Measurements from ENCODE around the gene LSAMP.

Gene LSAMP

GRCh38 chr3:116034794-116035193, 410.5 kb downstream of the LSAMP start:
- TF ChIP-seq, protein P1, sequence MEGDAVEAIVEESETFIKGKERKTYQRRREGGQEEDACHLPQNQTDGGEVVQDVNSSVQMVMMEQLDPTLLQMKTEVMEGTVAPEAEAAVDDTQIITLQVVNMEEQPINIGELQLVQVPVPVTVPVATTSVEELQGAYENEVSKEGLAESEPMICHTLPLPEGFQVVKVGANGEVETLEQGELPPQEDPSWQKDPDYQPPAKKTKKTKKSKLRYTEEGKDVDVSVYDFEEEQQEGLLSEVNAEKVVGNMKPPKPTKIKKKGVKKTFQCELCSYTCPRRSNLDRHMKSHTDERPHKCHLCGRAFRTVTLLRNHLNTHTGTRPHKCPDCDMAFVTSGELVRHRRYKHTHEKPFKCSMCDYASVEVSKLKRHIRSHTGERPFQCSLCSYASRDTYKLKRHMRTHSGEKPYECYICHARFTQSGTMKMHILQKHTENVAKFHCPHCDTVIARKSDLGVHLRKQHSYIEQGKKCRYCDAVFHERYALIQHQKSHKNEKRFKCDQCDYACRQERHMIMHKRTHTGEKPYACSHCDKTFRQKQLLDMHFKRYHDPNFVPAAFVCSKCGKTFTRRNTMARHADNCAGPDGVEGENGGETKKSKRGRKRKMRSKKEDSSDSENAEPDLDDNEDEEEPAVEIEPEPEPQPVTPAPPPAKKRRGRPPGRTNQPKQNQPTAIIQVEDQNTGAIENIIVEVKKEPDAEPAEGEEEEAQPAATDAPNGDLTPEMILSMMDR (conservative IDR thresholded peaks at IDR 0.05; ENCODE audit: low read length) = no peak
- no peak for TF ChIP-seq EZH2phosphoT487 (IDR thresholded peaks at IDR 0.05; ENCODE audit: borderline replicate concordance)
- no peak overlapping the region for H3K4me3 ChIP-seq (ENCODE audit: low read length, poor library complexity, severe bottlenecking)
- no peaks in the 10 kb centered on the region for H3K4me1 ChIP-seq (ENCODE audit: insufficient read depth, low read length, poor library complexity, severe bottlenecking)
- no peaks in the 10 kb centered on the region for H4K20me1 ChIP-seq (ENCODE audit: insufficient read depth, low read length, poor library complexity, severe bottlenecking)
- H3K79me2 ChIP-seq (ENCODE audit: insufficient read depth, low read length) = no peaks in the 10 kb centered on the region
- no peak overlapping the region for H3K4me2 ChIP-seq (ENCODE audit: low read depth, low read length, poor library complexity, severe bottlenecking)
- no peak overlapping the region for H3K9ac ChIP-seq (ENCODE audit: low read depth, low read length, poor library complexity, severe bottlenecking)
- H3F3A ChIP-seq (ENCODE audit: low read depth) = no peaks in the 10 kb centered on the region
- H3K27me3 ChIP-seq (ENCODE audit: insufficient read depth, low read length, poor library complexity, severe bottlenecking) = no peaks in the 10 kb centered on the region
- H2AFZ ChIP-seq (ENCODE audit: low read length) = no peak overlapping the region
- no peaks in the 10 kb centered on the region for H3K9me2 ChIP-seq (replicated peaks; ENCODE audit: low read depth, low read length)
- H3K36me3 ChIP-seq (ENCODE audit: insufficient read depth, low read length) = no peaks in the 10 kb centered on the region
- H3K9me3 ChIP-seq (ENCODE audit: insufficient read depth, low read depth, low read length) = no peaks in the 10 kb centered on the region

GRCh38 chr3:116034086-116034485, 411.2 kb downstream of the LSAMP start:
- H2AFZ ChIP-seq (ENCODE audit: low read length) = no peak overlapping the region
- no peak for TF ChIP-seq EZH2phosphoT487 (IDR thresholded peaks at IDR 0.05; ENCODE audit: borderline replicate concordance)
- TF ChIP-seq, protein P1 (conservative IDR thresholded peaks at IDR 0.05; ENCODE audit: low read length) = no peak
- H3K4me2 ChIP-seq (ENCODE audit: low read depth, low read length, poor library complexity, severe bottlenecking) = no peak overlapping the region
- H3K27me3 ChIP-seq (ENCODE audit: insufficient read depth, low read length, poor library complexity, severe bottlenecking) = no peaks in the 10 kb centered on the region
- H3K9me3 ChIP-seq (ENCODE audit: insufficient read depth, low read depth, low read length) = no peaks in the 10 kb centered on the region
- H3K36me3 ChIP-seq (ENCODE audit: insufficient read depth, low read length) = no peaks in the 10 kb centered on the region
- H4K20me1 ChIP-seq (ENCODE audit: insufficient read depth, low read length, poor library complexity, severe bottlenecking) = no peaks in the 10 kb centered on the region
- no peaks in the 10 kb centered on the region for H3F3A ChIP-seq (ENCODE audit: low read depth)
- H3K4me3 ChIP-seq (ENCODE audit: low read length, poor library complexity, severe bottlenecking) = no peak overlapping the region
- H3K9me2 ChIP-seq (replicated peaks; ENCODE audit: low read depth, low read length) = no peaks in the 10 kb centered on the region
- H3K4me1 ChIP-seq (ENCODE audit: insufficient read depth, low read length, poor library complexity, severe bottlenecking) = no peaks in the 10 kb centered on the region
- no peaks in the 10 kb centered on the region for H3K79me2 ChIP-seq (ENCODE audit: insufficient read depth, low read length)
- no peak overlapping the region for H3K9ac ChIP-seq (ENCODE audit: low read depth, low read length, poor library complexity, severe bottlenecking)

- Histone ChIP-seq H3K79me2 (ENCODE audit: insufficient read depth, low read length) (no peaks in the 10 kb centered on the region), H3K27me3 (ENCODE audit: insufficient read depth, low read length, poor library complexity, severe bottlenecking) (no peaks in the 10 kb centered on the region), H3K9me2 (replicated peaks; ENCODE audit: low read depth, low read length) (no peaks in the 10 kb centered on the region), H4K20me1 (ENCODE audit: insufficient read depth, low read length, poor library complexity, severe bottlenecking) (no peaks in the 10 kb centered on the region), H3K4me1 (ENCODE audit: insufficient read depth, low read length, poor library complexity, severe bottlenecking) (no peaks in the 10 kb centered on the region), H3K9ac (ENCODE audit: low read depth, low read length, poor library complexity, severe bottlenecking) (no peak overlapping the region), H3F3A (ENCODE audit: low read depth) (no peaks in the 10 kb centered on the region), H2AFZ (ENCODE audit: low read length) (no peak overlapping the region), H3K4me3 (ENCODE audit: low read length, poor library complexity, severe bottlenecking) (no peak overlapping the region), H3K36me3 (ENCODE audit: insufficient read depth, low read length) (no peaks in the 10 kb centered on the region), H3K9me3 (ENCODE audit: insufficient read depth, low read depth, low read length) (no peaks in the 10 kb centered on the region), H3K4me2 (ENCODE audit: low read depth, low read length, poor library complexity, severe bottlenecking) (no peak overlapping the region)
- TF ChIP-seq EZH2phosphoT487 (IDR thresholded peaks at IDR 0.05; ENCODE audit: borderline replicate concordance) = no peak
- TF ChIP-seq, protein P1 (conservative IDR thresholded peaks at IDR 0.05; ENCODE audit: low read length) = no peak
Observed at GRCh38 chr3:116033516-116033915, 411.8 kb downstream of the LSAMP start.
